ENCODE results near the gene MMP14. TPM values are rescaled to one million over a fixed set of nuclear protein-coding genes. Genes with fewer than 3 reads are reported as not detected.

MMP14 gene
- total and polyA plus RNA-seq, 2 of the 13 experiments (the other 11 are each of a cell fraction or from before 2014, with no cell fraction given), result 5.2 to 9.8 TPM

DNA sequence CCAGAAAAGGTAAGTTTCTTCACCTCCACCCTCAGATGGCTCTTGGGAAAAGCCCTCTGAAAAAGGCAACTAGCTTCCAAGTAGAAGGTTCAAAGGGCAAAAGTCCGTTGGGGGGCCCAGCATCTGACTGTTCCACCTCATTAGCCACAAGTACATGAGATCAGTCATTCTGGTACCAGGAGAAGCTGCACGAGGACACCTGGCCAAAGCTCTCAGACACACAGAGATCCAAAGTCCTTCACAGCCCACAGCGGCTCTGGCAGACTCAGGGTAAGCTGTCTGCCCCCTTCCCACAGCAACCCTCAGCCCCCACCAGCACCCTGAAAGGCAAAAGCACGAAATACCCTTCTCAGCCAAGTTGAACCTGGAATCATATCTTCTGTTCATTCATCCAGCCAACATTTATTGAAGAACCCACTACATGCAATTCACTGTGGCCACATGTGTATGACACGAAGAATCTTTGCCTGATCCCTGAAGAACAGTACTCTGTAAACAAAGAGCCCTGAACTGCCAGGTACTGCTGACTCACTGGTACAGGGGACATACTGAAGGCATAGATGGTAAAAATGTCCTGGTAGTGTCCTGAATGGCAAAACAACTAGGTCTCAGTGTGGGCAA is 40.2 kb upstream of the MMP14 start:
- Histone ChIP-seq H2AFZ (ENCODE audit: low read length) (peak overlapping the region; percentile 10), H3K4me2 (ENCODE audit: low read depth, low read length) (peak overlapping the region; percentile 62), H3K27ac (ENCODE audit: extremely low read length, insufficient read depth, low read length) (no peak overlapping the region), H3K27me3 (ENCODE audit: control insufficient read depth in 1 of 2, insufficient read depth in 2 of 2, low read length in 2 of 2) (no peaks in the 10 kb centered on the region), H3K36me3 (replicated peaks in 1 of 2; ENCODE audit: control insufficient read depth in 1 of 2, insufficient read depth in 2 of 2, low read length in 2 of 2) (no peaks in the 10 kb centered on the region), H3K4me1 (ENCODE audit: insufficient read depth, low read length) (peaks cover 34% of the 10 kb centered on the region), H4K20me1 (ENCODE audit: insufficient read depth, low read length) (no peaks in the 10 kb centered on the region), H3K4me3 (replicated peaks in 1 of 3; ENCODE audit: insufficient read depth in 1 of 3, low read depth in 2 of 3, low read length in 3 of 3) (peak overlapping the region in 1 of 3 experiments; percentile 19; a peak in 2 of 6 replicates), H3K9me3 (ENCODE audit: low read length) (no peaks in the 10 kb centered on the region), H3K9ac (ENCODE audit: insufficient read depth, low read depth, low read length) (peak overlapping the region; percentile 7; the same call in 1 of the 2 replicates), H3K79me2 (ENCODE audit: insufficient read depth, low read length) (no peaks in the 10 kb centered on the region)
- intact Hi-C loops (cut with micrococcal nuclease; ENCODE audit: unreplicated experiment), result no loop called here
- FAIRE-seq (peak; percentile 32), ATAC-seq (peak; percentile 63), DNase-seq (ENCODE audit: low spot score) (peak; percentile 60)
- TSS peak; percentile 70 for BruUV-seq (replicated peaks)
- CTCF ChIA-PET (ENCODE audit: low intra/inter-chr PET ratio, low total read pairs), result interaction anchor here (1.1 kb wide), 1 partner anchor 239 kb away, joined by 3 read pairs; no protein-coding TSS in a partner anchor
- in situ Hi-C loops (cut with HindIII; ENCODE audit: extremely low pct_ligation_motif_present, low pct_unique_long_range_greater_than_20kb), result no loop called here
- POLR2A ChIA-PET, result interaction anchor here (0.7 to 2.6 kb wide), 13 partner anchors 11 to 207 kb away, joined by 3 to 26 read pairs (median 4); partner anchors contain the start of genes AJUBA, DAD1, MRPL52 and OXA1L
- WGBS (ENCODE audit: low lambda C conversion rate), result 2% methylated on average over 5 of the region's 5 CpGs
- TF ChIP-seq, protein P1, sequence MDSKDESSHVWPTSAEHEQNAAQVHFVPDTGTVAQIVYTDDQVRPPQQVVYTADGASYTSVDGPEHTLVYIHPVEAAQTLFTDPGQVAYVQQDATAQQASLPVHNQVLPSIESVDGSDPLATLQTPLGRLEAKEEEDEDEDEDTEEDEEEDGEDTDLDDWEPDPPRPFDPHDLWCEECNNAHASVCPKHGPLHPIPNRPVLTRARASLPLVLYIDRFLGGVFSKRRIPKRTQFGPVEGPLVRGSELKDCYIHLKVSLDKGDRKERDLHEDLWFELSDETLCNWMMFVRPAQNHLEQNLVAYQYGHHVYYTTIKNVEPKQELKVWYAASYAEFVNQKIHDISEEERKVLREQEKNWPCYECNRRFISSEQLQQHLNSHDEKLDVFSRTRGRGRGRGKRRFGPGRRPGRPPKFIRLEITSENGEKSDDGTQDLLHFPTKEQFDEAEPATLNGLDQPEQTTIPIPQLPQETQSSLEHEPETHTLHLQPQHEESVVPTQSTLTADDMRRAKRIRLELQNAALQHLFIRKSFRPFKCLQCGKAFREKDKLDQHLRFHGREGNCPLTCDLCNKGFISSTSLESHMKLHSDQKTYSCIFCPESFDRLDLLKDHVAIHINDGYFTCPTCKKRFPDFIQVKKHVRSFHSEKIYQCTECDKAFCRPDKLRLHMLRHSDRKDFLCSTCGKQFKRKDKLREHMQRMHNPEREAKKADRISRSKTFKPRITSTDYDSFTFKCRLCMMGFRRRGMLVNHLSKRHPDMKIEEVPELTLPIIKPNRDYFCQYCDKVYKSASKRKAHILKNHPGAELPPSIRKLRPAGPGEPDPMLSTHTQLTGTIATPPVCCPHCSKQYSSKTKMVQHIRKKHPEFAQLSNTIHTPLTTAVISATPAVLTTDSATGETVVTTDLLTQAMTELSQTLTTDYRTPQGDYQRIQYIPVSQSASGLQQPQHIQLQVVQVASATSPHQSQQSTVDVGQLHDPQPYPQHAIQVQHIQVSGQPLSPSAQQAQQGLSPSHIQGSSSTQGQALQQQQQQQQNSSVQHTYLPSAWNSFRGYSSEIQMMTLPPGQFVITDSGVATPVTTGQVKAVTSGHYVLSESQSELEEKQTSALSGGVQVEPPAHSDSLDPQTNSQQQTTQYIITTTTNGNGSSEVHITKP (CRISPR knock-in tag; IDR thresholded peaks at IDR 0.05; ENCODE audit: low read depth), result 0 out of 2 replicates have a peak, but pooled peaks have one; percentile 49
- TF ChIP-seq ZNF567 (CRISPR knock-in tag; IDR thresholded peaks at IDR 0.05; ENCODE audit: borderline replicate concordance) (no peak), CEBPG (CRISPR knock-in tag; IDR thresholded peaks at IDR 0.05) (no peak), PPARG (CRISPR knock-in tag; conservative IDR thresholded peaks at IDR 0.05) (no peak), SOX6 (IDR thresholded peaks at IDR 0.05) (no peak), SOX6 (CRISPR knock-in tag; IDR thresholded peaks at IDR 0.05) (no peak), ZNF260 (CRISPR knock-in tag; IDR thresholded peaks at IDR 0.05; ENCODE audit: borderline replicate concordance, low read depth) (no peak), ZNF768 (CRISPR knock-in tag; IDR thresholded peaks at IDR 0.05) (no peak), KLF6 (CRISPR knock-in tag; IDR thresholded peaks at IDR 0.05) (peak; percentile 71), ZFP36L1 (CRISPR knock-in tag; IDR thresholded peaks at IDR 0.05) (no peak), KDM2A (CRISPR knock-in tag; IDR thresholded peaks at IDR 0.05; ENCODE audit: borderline replicate concordance, low read depth) (0 out of 2 replicates have a peak, but pooled peaks have one; percentile 20), XRCC5 (optimal IDR thresholded peaks at IDR 0.05; ENCODE audit: low read length) (peak; percentile 62), ARNT2 (CRISPR knock-in tag; IDR thresholded peaks at IDR 0.05; ENCODE audit: low read depth) (no peak)
- TF ChIP-seq, protein P2, sequence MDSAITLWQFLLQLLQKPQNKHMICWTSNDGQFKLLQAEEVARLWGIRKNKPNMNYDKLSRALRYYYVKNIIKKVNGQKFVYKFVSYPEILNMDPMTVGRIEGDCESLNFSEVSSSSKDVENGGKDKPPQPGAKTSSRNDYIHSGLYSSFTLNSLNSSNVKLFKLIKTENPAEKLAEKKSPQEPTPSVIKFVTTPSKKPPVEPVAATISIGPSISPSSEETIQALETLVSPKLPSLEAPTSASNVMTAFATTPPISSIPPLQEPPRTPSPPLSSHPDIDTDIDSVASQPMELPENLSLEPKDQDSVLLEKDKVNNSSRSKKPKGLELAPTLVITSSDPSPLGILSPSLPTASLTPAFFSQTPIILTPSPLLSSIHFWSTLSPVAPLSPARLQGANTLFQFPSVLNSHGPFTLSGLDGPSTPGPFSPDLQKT (CRISPR knock-in tag; IDR thresholded peaks at IDR 0.05; ENCODE audit: borderline replicate concordance), result no peak
- TF ChIP-seq, protein P3, sequence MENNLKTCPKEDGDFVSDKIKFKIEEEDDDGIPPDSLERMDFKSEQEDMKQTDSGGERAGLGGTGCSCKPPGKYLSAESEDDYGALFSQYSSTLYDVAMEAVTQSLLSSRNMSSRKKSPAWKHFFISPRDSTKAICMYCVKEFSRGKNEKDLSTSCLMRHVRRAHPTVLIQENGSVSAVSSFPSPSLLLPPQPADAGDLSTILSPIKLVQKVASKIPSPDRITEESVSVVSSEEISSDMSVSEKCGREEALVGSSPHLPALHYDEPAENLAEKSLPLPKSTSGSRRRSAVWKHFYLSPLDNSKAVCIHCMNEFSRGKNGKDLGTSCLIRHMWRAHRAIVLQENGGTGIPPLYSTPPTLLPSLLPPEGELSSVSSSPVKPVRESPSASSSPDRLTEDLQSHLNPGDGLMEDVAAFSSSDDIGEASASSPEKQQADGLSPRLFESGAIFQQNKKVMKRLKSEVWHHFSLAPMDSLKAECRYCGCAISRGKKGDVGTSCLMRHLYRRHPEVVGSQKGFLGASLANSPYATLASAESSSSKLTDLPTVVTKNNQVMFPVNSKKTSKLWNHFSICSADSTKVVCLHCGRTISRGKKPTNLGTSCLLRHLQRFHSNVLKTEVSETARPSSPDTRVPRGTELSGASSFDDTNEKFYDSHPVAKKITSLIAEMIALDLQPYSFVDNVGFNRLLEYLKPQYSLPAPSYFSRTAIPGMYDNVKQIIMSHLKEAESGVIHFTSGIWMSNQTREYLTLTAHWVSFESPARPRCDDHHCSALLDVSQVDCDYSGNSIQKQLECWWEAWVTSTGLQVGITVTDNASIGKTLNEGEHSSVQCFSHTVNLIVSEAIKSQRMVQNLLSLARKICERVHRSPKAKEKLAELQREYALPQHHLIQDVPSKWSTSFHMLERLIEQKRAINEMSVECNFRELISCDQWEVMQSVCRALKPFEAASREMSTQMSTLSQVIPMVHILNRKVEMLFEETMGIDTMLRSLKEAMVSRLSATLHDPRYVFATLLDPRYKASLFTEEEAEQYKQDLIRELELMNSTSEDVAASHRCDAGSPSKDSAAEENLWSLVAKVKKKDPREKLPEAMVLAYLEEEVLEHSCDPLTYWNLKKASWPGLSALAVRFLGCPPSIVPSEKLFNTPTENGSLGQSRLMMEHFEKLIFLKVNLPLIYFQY (CRISPR knock-in tag; IDR thresholded peaks at IDR 0.05; ENCODE audit: borderline replicate concordance), result peak; percentile 40; the same call in 1 of the 2 replicates
